GM10847 (cell line): ENCODE results near the gene SPATA7.
A peak's percentile ranks its signal among the peaks of the same experiment; 100 is the strongest.

Experiments used
- POLR2A ChIP-seq: IDR thresholded peaks from 2 replicates; pipeline ENCODE4 v1.6.1; 2011; ENCODE audit not compliant: insufficient read length; ENCODE audit errors: extremely low read depth

SPATA7 gene, protein sequence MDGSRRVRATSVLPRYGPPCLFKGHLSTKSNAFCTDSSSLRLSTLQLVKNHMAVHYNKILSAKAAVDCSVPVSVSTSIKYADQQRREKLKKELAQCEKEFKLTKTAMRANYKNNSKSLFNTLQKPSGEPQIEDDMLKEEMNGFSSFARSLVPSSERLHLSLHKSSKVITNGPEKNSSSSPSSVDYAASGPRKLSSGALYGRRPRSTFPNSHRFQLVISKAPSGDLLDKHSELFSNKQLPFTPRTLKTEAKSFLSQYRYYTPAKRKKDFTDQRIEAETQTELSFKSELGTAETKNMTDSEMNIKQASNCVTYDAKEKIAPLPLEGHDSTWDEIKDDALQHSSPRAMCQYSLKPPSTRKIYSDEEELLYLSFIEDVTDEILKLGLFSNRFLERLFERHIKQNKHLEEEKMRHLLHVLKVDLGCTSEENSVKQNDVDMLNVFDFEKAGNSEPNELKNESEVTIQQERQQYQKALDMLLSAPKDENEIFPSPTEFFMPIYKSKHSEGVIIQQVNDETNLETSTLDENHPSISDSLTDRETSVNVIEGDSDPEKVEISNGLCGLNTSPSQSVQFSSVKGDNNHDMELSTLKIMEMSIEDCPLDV

DNA sequence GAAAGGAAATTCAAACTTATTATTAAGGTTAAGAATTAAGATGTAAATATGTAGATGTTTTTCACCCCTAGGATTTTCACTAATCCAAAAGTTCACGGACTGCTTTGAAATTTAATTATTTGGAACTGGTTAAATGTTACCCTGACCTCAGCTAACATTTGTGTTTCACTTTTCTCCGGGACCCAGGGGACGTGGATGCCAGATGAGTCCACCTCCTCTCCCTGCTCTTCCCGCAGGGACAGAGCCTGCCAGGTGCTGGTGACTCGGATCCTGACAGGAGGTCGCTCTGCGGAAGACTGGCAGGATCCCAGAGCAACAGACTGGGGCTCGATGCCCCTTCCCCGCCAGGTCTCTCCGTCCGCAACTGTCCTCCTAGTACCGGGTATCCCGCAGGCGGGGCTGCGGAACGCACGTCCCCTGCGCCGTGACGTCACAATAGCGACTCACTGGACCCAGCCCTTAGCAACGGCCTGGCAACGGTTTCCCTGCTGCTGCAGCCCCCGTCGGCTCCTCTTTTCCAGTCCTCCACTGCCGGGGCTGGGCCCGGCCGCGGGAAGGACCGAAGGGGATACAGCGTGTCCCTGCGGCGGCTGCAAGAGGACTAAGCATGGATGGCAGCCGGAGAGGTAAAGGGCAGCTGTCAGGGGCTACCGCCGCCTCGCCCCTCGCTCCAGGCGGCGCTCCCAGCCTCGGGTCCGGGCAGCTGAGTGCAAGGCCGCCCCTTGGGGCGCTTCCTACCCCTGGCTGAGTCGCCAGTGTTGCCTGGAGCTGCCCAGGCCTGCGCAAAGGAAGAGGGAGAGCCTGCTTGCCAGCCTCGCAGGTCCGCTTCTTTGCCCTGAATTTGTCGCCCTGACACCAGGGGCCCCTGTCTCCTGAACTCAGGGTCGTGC, at the start of gene SPATA7:
Gene SPATA7 (plus strand): TSS at position 446 of the 890 bp plus-strand sequence. CDS start 162 bp downstream, at position 608.
- peak; percentile 58 for TF ChIP-seq POLR2A

DNA sequence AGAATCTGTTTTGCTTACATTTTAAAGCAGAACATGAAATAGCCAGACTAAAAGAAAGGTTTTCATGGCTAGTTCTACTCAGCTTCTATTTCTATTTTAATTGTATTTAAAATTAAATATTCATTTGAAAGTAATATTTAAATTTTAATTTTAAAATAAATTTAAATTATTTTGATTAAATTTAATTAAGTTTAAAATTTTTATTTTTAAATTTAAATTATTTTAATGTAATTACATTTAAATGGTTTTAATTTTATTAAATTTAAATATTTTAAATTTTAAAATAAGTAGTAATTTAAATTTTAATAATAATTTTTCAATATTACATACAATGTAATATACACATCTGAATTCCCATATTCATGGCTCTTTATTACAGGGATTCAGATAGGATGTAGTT, 45.1 kb upstream of the SPATA7 start:
- TF ChIP-seq POLR2A: no peak

DNA sequence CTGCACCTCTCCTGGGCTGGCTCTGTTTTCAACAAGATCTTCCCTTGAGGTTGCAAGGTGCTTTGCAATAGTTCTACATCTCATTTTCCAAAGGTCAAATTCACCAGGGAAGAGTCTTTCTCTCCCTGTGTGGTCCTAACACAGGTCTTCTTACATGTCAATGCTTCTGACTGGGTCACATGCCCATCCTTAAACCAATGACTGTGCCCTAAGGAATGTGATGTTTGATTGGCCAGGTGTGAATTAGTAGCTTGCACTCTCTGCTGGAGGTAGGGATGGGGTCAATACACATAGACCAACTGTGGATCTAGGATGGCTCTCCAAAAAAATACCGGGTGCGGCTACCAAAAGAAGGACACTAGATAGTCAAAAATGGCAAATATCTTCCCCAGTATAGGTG, 42.5 kb upstream of the SPATA7 start:
- no peak for TF ChIP-seq POLR2A

DNA sequence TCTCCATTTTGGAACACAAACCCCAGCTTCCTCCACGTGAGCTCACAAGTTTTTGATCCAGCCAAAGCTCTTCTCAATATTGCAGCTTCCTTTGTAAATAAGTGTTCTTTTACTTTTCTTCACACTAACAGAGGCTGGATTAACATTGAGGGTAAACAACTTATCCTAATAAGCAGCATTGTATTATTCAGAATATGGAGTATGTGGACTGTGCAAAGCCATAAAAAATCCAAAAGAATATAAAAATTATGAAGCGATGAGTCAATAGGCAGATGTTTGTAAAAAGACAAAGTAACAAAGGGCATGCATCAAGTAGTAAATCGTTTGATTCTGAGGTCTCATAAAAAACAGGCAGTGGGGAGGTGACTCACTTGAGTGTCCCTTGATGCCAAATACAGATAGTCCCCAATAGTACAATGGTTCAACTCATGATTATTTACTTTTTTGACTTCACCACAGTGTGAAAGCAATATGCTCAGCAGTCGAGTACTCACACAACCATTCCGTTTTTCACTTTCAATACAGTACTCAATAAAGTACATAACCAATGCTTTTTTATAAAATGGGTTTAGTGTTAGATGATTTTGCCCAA, 39.3 kb upstream of the SPATA7 start:
- no peak for TF ChIP-seq POLR2A

- no peak for TF ChIP-seq POLR2A
Measured at GRCh38 chr14:88348546-88348945, 36.9 kb upstream of the SPATA7 start.

DNA sequence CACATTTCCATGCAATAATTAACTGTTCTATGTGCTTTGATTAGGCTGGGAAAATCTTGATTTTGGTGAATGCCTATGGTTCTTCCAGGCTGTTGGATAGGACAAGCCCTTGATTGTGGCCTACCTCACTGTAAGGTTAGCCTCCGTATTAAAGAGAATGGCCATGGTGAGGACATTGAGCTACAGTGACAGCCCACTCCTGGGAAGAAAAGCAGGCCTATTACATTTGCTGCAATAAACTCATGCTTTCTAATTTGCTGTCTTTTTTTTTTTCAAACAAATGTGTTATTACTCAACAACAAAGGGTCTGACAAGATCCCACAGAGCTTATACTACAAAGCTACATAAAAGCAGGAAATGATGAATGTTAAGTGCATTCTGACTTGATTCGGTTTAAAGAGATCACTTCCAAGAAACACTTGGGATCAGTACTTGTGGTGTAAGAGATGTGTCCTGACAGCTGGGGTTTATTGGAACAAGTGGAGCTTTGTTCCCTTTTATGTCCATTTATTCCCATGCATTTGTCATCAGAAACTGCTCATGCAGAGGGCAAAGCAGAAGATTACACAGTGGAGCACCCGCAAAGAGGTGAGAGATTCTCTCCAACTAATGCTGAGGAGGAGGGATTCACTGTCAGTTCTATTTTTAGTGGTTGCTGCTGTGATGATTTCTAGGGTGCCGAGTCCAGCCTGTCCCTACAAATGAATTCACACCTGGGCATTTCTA, 33.3 kb upstream of the SPATA7 start:
- TF ChIP-seq POLR2A: no peak

- no peak for TF ChIP-seq POLR2A
Measured at GRCh38 chr14:88352698-88353097, 32.8 kb upstream of the SPATA7 start.

DNA sequence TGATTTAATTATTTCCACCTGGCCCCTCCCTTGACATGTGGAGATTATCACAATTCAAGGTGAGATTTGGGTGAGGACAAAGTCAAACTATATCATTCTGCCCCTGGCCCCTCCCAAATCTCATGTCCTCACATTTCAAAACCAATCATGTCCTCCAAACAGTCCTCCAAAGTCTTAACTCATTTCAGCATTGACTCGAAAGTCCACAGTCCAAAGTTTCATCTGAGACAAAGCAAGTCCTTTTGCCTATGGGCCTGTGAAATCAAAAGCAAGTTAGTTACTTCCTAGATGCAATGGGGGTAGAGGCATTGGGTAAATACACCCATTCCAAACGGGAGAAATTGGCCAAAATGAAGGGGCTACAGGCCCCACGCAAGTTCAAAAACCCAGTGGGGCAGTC, 31.1 kb upstream of the SPATA7 start:
- no peak for TF ChIP-seq POLR2A

DNA sequence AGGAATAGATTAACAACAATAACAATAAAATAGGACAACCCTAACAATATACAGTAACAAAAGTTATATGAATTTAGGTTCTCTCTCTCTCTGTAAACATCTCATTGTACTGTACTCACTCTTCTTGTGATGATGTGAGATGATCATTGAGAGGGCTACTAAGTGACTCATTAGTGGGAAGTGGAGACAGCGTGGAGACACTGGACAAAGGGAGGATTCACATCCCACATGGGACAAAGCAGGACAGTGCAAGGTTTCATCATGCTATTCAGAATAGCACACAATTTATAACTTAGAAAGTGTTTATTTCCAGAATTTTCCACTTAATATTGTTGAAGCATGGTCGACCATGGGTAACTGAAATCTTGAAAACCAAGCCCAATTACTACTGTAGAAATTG, 26.0 kb upstream of the SPATA7 start:
- no peak for TF ChIP-seq POLR2A

DNA sequence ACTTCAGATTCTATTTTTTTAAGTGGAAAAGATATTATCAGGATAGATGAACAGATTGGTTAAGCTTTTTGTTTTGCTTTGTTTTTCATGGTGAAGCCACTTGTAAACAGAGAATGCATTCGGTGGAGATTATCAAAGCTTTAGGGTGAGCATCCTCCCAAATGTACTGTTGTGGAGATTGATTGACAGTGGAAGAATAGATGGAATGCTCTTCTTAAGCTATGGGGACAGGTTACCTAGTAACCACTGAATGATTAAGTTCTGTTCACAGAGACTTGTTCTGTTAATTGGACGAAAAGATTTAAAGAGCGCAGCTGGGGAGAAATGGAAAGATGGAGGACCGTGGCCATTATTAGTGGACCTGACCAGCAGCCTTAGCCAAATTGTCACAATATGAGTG, 21.8 kb upstream of the SPATA7 start:
- TF ChIP-seq POLR2A: no peak

DNA sequence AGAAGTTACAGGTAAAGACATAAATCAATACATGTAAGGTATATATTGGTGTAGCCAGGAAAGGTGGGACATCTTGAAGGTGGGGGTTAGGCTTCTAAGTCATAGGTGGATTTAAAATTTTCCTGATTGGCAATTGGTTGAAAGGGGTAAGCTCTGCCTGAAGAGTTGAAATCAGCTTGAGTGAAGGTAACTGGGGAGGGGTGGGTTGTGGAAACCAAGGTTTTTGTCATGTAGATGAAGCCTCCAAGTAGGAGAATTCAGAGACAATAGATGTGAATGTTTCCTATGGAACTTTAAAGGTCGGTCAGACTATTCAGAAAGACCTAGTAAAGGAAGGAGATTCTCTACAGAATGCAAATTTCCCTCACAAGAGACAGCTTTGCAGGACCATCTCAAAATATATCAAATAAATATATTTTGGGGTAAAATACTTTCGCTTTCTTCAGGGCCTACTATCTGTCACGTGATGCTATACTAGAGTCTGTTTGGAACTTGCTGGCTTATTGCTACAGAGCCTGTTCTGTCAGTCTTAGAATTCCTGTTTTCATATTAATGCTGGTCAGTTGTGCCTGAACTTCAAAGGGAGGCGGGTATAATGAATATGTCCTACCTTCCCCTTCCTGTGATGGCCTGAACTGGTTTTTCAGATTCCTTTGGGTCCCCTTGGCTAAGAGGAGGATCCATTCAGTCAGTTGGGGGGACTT, 20.6 kb upstream of the SPATA7 start:
- no peak for TF ChIP-seq POLR2A

DNA sequence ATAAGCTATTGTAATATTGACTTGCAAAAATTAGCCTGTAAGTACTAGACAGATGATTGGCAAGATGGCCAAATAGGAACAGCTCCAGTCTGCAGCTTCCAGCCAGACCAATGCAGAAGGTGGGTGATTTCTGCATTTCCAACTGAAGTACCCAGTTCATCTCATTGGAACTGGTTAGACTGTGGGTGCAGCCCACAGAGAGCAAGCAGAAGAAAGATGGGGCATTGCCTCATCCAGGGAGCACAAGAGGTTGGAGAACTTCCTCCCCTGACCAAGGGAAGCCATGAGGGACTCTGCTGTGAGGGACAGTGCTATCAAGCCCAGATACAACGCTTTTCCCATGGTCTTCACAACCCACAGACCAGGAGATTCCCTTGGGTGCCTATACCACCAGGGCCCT, 16.0 kb upstream of the SPATA7 start:
- TF ChIP-seq POLR2A: no peak

- TF ChIP-seq POLR2A: no peak
Measured at GRCh38 chr14:88379706-88380343, 5.6 kb upstream of the SPATA7 start.

DNA sequence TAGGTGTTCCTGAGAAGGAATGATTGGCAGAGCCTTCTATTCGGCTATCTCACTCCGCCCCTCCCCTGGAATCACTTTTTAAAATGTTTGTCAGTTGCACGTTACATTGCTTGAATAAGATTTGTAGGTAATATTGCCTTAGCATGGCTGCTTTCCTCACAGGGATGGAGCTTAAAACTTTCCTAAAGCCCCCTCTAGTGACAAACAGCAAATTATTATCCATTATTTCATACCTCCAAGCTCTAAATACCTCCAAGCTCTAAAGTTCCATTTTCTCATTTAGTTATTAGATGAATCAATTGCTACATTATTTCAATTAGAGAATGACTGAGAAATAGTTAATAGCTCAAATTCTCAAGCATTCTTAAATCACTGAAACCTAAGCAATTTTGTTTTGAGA, 5.1 kb upstream of the SPATA7 start:
- TF ChIP-seq POLR2A: no peak
